COLO668 (cell line): Measurements from ENCODE around the gene CFAP210.

Experiments
- DNase-seq: peaks from one replicate; lab custom pipeline; 2025; ENCODE audit not compliant: unreplicated experiment; lab: John Stamatoyannopoulos, UW

CFAP210 gene

DNA sequence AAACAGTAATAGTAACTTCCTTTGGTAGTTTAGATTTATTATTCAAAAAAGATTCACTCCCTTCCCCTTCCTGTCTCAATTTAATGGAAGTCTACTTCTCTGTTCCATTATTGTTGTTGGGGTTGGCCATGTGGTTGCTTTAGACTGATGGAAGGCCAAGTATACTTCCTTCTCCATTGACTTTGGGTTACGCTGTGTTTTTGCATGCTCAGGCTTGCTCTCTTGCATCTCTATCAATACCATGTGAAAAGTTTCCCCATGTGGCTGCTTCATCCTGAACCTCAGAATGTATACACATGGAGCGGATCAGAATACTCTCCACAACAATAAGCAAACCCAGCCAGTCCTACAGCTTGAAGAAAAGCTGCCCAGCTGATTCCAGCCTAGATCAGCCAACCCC, 20.3 kb downstream of the CFAP210 start:
- no peak for DNase-seq

DNA sequence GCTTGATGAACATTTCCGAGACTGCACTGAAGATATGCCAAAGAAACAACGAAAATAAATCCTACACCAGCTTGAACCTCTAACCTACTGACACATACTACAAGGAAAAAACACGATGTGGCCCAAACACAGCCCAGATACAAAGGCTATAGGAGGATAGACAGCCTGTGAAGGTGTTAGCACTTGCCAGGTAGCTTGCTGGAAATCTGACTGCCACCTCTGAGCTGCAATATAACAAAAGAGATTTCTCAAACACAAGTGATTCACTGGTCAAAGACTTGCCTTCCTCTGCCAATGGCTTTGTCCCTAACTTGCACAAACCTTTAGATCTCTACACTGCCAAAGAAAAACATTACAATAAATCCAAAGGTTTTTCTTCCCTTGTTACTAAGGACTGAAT, 21.1 kb downstream of the CFAP210 start:
- no peak for DNase-seq

DNA sequence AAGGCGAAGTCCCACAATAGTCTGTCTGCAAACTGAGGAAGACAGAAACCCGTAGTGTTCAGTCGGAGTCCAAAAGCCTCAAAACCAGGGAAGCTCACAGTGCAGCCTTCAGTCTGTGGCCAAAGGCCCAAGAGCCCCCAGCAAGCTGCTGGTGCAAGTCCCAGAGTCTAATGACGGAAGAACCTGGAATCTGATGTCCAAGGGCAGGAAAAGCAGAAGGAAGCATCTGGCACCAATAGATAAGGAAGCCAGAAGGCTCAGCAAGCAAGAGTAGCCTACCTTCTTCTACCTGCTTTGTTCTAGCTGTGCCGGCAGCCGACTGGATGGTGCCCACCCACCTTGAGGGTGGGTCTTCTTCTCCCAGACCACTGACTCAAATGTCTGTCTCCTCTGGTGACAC, 21.8 kb downstream of the CFAP210 start:
- DNase-seq: no peak

DNA sequence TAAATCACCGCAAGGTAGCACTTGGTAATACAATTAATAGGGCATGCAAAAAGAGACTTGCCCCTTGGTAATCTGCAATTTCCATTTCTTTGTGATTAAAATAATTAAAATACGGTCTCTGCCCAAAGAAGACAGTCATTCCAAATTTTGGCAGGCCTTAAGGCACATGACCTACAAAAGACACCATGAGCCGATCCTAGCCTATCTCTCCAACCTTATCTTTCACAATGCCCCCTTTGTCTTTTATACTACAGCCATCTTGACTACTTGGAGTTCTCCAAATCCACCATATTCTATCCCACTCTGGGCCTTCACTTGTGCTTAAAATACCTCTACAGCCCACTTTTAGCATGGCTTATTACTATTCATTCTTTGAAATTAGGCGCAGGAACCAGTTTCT, 23.3 kb downstream of the CFAP210 start:
- no peak for DNase-seq

DNA sequence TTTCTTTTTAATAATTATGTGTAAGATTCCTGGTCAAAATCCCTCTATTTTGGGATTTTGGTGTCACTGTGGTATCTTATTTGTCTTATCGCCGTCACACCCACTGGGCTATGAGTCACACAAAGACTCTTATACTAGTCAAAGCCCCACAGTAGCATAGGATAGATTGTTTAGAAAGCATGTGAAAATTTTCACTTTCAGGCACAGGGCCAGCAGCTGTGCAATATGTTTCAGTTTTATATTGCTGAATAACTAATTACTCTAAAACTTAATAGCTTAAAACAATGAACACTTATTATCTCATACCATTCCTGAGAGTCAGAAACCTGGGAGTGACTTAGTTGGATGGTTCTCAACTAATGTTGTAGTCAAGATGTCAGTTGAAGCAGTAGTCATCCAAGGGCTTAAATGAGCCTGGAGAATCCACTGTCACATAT, 24.0 kb downstream of the CFAP210 start:
- no peak for DNase-seq

DNA sequence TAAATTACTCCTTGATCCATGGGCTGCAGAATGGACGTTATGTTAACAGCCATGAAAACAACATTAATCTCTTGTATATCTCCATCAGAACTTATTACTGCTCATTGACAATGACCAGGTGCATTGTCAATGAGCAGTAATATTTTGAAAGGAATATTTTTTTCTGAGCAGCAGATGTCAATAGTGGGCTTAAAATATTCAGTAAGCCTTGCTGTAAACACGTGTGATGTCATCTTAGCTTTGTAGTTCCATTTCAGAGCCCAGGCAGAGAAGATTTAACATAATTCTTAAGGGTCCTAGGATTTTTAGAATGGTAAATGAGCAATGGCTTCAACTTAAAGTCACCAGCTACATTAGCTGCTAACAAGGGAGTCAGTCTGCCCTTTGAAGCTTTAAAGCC, 26.6 kb downstream of the CFAP210 start:
- no peak for DNase-seq

DNA sequence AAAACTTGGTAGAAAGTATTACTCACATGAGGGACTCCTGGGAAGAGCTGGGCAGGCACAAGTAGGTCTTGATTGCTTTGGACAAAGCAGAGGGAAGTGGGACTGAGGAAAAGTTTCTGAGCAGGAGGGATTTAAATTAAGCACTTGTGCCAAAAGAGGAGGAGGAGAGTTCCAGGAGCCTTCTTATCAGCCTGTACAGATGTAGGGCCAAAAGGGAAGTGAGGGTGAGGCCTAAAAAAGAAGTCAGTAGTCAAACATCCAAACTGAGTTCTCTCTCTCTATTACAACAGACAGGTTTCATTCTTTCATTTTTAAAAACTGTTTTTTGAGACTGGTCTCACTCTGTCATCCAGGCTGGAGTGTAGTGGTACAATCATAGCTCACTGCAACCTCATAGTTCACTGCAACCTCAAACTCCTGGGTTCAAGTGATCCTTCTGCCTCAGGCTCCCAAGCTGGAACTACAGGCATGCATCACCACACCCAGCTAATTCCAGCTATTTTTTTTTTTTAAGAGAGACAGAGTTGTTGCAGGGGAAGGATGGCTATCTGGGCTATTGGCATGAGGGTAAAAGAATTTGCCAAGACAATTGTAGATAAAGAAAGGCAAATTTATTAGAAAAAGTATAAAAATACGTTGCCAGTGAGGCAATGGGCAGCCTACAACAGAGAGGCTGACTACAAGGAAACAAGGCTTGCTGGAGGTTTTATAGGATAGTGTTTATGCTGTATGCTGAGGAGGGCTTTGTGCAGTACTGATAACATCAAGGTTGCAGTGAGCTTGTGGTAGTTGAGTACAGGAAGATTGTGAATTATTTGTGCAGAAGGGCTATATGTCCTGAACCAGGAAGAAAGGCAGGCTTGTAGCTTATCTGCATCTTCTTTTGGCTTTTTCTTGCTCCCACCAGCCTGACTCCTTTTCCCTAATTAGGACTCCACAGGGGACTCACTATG, 29.0 kb downstream of the CFAP210 start:
- DNase-seq: no peak

DNA sequence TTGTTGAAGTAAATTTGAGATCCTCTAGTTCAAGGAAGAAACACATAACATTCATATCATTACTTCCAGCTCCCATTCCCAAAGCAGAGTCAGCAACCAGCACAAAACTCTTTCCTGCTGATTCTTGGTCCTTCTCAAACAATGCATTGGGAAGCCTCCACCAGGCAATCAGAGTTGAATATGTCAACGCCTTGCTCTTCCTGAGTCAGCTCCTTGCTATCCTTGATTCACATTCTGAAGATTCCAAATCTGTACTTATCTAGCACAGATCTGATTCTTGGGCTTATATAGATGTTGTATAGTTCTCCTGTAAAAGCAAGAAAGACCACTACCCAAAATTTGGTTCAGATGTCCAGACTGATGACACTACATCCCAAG, 29.6 kb downstream of the CFAP210 start:
- DNase-seq: no peak

DNA sequence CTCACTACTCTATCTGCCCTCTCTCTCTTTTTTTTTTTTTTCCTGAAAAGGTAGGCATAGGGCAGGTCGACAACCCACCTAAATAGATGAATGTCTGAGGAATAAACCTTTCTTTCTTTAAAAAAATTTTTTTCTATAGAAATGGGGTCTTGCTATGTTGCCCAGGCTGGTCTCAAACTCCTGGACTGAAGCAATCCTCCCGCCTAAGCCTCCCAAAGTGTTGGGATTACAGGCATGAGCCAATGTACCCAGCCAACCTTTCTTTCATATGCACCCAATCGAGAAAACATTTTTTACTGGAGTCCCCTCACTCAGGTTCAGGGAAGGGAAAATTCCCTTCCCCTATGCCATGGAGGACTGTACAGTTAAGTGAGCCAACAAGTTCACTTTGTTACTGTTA, 31.0 kb downstream of the CFAP210 start:
- DNase-seq: no peak

DNA sequence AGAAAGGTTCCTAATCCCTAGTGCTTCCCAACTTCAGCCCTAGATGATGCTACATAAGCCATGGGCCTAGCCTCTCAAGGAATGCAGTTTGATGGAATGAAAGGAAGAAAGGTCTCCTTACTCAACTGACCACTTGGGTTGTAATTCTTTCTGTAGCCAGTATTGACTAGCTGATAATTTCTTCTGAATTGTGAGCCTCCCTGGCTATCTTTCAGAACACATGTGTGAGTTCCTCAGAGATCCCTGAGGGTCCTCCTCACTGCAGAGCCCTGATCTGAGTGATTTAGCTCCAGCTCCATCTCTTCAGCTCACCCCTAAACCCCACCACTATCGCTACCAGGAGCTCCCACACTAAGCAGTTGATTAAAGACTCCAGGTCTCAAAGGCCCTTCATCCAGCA, 31.5 kb downstream of the CFAP210 start:
- DNase-seq: no peak

DNA sequence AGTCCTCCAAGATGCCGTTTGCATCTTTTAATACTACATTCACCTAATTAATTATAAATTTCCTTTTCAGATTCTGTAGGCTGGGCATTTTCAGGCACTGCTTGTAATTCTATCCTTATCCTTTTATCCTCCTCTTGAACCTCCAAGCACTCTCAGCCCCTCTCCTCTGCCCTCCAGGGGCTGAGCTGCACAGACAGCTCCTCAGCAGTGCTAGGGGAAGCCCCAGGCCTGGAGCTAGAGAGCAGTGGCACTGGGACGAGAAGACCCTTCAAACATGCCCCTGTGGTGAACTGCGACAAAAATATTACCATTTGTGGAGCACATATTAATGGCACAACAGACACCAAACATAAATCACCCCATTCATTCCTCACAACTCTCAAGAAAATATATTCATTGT, 32.9 kb downstream of the CFAP210 start:
- DNase-seq: no peak

DNA sequence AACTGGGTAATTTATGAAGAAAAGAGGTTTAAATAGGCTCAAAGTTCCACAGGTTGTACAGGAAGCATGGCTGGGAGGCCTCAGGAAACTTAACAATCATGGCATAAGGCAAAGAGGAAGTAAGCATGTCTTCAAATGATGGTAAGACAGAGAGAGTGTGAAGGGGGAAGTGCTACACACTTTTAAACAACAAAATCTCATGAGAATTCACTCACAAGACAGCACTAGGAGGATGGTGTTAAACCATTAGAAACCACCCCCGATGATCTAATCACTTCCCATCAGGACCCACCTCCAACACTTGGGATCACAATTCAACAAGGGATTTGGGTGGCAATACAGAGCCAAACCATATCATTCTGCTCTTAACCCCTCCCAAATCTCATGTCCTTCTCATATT, 34.9 kb downstream of the CFAP210 start:
- DNase-seq: no peak

DNA sequence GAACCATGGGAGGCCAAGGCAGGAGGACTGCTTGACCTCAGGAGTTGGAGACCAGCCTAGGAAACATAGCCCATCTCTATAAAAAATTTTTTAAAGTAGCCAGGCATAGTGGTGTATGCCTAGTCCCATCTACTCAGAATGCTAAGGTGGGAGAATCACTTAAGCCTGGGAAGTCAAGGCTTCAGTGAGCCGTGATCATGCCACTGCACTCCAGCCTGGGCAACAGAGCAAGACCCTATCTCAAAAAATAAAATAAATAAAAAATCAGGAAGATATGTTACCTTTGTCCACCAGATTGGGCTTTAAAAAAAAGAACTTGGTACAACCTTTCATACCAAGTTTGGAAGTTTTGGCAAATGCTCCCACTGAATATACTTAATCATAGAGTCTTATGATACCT, 35.3 kb downstream of the CFAP210 start:
- no peak for DNase-seq

DNA sequence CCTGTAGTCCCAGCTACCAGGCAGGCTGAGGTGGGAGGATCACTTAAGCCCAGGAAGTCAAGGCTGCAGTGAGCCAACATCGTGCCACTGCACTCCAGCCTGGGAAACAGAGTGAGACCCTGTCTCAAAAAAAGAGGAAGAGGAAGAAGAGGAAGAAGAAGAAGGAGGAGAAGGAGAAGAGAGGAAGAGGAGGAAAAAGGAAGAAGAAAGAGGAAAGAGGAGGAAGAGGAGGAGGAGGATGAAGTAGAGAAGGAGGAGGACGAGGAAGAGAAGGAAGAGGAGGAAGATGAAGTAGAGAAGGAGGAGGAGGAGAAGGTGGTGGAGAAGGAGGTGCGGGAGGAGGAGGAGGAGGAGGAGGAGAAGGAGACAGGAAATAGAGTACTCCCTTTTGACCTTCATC, 38.0 kb downstream of the CFAP210 start:
- DNase-seq: no peak

DNA sequence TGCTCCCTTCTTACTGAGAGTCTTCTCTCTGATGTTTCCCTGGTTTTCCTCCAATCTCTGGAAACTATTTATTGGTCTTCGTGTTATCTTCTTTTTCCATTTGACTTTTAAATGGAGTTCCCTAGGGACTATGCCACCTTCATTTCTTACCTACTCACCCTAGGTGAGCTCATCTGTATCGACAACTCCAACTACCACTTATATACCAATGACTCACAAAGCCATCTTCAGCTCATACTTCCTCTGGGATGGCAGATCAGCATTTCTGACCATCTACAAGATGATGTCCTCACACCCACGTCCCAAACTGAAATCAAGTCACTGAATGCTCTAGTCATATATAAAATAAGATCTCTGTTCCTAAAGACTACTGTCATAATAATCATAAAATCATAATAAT, 40.6 kb downstream of the CFAP210 start:
- no peak for DNase-seq

DNA sequence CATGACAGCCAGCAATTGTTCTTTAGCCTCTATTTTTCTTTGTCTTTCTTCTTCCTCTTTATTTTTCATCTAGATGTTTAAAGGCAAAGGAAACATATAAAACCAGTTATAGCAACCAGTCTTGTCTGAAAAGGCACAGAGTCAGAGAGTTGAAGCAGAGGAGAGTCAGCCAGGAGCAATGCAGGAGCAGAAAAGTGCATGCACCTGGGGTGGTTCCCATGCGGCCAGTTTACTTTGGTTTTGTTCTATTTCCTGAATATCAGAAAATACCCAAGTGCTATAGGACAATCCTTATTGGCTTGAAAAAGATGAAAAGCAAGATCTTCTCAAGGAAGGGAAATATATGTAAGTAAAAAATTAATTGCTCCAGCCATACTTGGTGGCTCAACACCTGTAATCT, 44.9 kb downstream of the CFAP210 start:
- no peak for DNase-seq

DNA sequence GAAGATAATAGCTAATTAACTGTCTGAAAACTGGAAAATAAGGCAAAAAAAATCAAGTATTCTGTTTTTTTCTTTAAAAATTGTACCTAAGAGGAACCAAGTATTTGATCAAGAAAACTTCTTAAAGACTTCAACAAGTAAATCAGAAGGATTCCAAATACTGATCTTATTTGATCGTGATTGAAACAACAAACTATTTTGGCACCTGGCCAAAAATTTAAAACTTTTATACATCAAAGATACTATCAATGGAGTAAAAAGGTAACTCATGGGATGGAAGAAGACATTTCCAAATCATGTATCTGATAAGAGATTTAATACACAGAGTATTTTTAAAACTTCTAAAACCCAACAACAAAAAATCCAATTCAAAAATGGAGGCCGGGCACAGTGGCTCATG, 46.7 kb downstream of the CFAP210 start:
- no peak for DNase-seq

DNA sequence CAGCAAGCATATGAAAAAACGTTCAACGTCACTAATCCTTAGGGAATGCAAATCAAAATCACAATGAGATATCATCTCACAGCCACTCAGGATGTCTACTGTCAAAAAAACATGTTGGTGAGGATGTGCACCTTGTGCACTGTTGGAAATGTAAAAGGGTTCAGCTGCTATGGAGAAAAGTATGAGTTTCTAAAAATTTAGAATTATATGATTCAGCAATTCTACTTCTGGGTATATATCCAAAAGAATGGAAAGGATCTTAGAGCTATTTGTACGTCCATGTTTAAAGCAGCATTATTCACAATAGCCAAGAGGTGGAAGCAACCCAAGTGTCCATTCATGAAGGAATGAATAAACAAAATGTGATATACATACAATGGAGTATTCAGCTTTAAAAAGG, 50.0 kb downstream of the CFAP210 start:
- DNase-seq: no peak

DNA sequence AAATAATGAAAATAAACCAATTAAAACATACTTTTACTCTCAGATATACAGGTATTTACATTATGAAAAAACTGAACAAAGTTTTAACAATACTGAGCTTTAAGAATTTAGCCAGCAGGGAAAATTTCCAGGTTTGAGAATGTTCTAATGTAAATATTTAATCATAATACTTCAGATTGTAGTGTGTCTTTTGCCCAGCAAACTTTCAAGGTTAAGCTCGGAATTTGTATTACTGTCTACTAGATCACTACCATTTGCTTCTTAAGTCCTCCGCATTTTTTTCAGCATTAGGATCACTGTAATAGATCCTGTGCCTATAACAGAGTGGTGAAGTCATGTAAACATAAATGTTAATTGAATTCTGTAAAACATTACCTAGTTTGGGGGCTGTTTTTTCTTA, 52.7 kb downstream of the CFAP210 start:
- no peak for DNase-seq

DNA sequence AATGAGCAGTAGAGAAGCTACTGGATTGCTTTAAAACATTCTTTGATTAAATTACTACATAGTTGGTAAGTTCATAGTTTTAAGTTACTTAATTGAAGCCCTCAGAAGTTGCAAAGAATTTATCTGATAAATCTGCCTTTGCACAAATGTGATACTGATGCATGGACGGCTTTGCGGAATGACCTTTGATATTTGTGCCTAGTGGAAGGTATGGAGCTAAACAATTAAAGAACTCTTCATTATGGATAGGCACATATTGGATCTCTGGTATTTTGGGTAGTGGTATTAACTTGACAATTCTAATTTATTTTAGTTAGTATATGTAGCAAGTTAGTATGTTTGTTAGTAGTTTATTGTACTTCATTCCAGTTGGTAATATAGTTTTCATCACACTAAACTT, 54.1 kb downstream of the CFAP210 start:
- DNase-seq: no peak

DNA sequence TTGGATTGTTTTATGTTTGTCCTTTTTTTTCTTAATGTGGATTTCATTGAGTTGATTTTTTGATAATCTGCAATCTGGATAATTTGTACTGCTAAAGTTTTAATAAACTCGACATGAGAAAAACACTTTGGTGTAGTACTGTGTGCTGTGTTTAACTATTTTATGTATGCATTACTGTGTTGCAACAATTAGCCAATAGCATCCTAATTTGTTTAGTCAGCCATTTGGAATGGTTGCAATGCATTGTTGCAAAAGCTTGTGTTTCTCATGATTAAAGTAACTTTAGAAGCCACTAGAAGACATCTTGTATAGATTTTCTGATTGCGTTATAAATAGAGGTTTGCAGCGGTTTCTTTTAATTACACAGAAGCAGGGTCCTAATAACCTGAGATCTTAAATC, 56.6 kb downstream of the CFAP210 start:
- no peak for DNase-seq

DNA sequence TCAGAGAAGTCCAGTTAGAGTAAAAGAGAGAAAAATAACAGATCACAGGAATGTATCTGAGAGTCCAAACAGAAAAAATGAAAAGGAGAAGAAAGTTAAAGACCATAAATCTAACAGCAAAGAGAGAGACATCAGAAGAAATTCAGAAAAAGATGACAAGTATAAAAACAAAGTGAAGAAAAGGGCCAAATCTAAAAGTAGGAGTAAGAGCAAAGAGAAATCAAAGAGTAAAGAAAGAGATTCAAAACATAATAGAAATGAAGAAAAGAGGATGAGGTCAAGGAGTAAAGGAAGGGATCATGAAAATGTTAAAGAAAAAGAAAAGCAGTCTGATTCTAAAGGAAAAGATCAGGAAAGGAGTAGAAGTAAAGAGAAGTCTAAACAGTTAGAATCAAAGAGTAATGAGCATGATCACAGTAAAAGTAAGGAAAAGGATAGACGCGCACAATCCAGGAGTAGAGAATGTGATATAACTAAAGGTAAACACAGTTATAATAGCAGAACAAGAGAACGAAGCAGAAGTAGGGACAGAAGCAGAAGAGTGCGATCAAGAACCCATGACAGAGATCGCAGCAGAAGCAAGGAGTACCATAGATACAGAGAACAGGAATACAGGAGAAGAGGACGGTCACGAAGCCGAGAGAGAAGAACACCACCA, 57.6 kb downstream of the CFAP210 start:
- no peak for DNase-seq

DNA sequence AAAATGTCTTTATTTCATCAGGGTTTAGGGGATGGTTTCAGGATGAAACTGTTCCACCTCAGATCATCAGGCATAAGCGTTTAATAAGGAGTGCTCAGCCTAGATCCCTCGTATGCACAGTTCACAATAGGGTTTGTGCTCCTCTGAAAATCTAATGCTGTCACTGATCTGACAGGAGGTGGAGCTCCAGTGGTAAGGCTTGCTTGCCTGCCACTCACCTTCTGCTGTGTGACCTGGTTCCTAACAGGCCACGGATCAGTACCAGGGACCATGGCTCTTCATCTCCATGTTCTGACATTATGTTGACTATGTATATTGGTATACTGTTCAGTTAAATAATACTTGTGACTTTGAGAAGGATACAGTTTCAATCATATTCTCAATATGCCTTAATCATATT, 68.4 kb downstream of the CFAP210 start:
- DNase-seq: no peak
